Measurements from ENCODE around the gene BCL2L15. TPM values are rescaled to one million over a fixed set of nuclear protein-coding genes. Genes with fewer than 3 reads are reported as not detected.
A peak's percentile ranks its signal among the peaks of the same experiment; 100 is the strongest.

The BCL2L15 gene
- total and polyA plus RNA-seq, 11 donors, result 0.01 to 0.61 (median 0.14) TPM; not detected in 5

DNA sequence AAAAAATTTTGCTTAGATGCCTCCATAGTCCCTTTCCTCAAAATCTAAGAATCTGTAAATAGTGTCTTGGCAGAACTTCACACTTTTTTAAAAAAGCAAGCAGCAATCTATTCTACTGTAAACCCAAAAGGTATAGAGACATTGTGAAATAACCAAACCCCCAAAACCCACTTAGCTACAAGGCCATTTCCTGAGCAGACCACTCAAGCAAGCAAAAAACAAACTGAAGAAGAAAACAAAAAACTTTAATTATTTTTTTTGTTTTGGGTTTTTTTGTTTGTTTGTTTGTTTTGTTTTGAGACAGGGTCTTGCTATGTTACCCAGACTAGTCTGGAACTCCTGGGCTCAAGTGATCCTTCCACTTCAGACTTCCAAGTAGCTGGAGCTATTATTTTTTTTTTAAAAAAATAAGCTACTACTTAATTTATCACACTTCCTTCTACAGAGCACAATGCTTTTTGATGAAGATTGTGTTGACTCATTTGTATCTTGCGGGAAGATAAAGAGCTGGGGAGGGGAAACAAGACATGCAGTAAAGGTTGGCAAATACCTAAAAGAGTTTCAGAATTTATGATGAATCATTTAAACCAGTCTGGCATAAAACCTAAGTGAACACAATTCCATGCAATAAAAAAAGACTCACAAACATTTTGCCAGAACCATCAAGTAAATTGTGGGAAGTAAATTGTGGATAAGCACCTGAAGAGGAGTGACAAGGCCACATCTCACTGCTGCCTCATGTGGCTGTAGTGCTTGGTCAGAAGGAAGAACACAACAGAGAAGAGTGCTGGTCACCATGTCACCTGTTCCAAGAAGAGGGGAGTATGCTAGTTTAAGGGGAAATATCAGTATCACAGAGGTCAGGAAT lies 13.1 kb downstream of the BCL2L15 start:
- peak overlapping the region in 1 of 12 donors; percentile 91 for H3K27ac ChIP-seq
- WGBS, 4 donors, result 73 to 81% (median 78%) methylated on average over 1 of the region's 1 CpG
- H3K27me3 ChIP-seq, result no peaks in the 10 kb centered on the region
- DNase-seq (no peak), ATAC-seq (no peak)
- no peaks in the 10 kb centered on the region for H3K9me3 ChIP-seq
- peaks cover 0 to 35% (median 0%) of the 10 kb centered on the region in 12 donors for H3K4me1 ChIP-seq
- TF ChIP-seq POLR2A (IDR thresholded peaks at IDR 0.05), result no peak
- TF ChIP-seq, protein P1, sequence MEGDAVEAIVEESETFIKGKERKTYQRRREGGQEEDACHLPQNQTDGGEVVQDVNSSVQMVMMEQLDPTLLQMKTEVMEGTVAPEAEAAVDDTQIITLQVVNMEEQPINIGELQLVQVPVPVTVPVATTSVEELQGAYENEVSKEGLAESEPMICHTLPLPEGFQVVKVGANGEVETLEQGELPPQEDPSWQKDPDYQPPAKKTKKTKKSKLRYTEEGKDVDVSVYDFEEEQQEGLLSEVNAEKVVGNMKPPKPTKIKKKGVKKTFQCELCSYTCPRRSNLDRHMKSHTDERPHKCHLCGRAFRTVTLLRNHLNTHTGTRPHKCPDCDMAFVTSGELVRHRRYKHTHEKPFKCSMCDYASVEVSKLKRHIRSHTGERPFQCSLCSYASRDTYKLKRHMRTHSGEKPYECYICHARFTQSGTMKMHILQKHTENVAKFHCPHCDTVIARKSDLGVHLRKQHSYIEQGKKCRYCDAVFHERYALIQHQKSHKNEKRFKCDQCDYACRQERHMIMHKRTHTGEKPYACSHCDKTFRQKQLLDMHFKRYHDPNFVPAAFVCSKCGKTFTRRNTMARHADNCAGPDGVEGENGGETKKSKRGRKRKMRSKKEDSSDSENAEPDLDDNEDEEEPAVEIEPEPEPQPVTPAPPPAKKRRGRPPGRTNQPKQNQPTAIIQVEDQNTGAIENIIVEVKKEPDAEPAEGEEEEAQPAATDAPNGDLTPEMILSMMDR (IDR thresholded peaks at IDR 0.05), result no peak
- no peaks in the 10 kb centered on the region for H3K36me3 ChIP-seq
- intact Hi-C loops (cut with DNase I), result no loop called here
- H3K4me3 ChIP-seq, result no peak overlapping the region

DNA sequence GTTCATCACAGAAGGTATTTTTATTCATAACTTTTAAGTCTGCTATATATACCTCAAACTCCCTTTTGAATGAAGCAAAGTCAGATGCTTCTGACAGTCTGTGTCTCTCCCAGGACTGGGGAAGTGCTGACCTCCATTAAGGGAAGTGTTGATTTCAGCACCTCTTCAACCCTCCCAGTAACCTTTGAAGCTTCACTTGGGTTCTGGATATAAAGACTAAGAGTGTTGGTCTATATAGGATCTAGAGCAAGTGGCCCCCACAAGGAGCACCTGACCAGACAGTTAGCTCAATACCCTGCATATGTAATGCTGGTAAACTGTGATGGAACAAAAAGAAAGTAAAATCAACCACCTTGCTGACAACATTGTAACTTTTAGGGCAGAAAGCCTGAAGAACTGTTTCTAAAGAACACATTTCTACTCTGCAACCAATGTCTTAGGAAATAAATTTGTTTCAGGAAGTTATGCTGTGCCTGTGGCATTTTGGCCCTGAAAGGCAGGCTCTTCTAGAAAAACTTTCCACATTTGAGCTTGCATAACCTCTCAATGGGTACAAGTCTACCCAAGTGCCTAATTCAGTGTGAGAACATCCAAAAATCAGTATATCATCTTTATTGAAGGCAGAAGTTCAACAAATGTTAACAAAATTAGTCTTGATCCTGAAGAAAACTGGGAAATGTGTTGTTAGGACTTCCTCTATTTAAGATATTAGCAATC lies 15.0 kb downstream of the BCL2L15 start:
- no peaks in the 10 kb centered on the region for H3K9me3 ChIP-seq
- TF ChIP-seq POLR2A (IDR thresholded peaks at IDR 0.05), result no peak
- TF ChIP-seq, protein P1 (IDR thresholded peaks at IDR 0.05), result no peak
- H3K4me1 ChIP-seq, result peaks cover 0 to 38% (median 0%) of the 10 kb centered on the region in 12 donors
- DNase-seq (no peak), ATAC-seq (peak in 3 of 4 donors; percentile 42 to 58 (median 53))
- intact Hi-C loops (cut with DNase I), result no loop called here
- H3K36me3 ChIP-seq, result no peaks in the 10 kb centered on the region
- peak overlapping the region in 4 of 12 donors; percentile 6 to 91 (median 44) for H3K27ac ChIP-seq
- H3K27me3 ChIP-seq, result no peaks in the 10 kb centered on the region
- peak overlapping the region in 1 of 12 donors; percentile 55 for H3K4me3 ChIP-seq

DNA sequence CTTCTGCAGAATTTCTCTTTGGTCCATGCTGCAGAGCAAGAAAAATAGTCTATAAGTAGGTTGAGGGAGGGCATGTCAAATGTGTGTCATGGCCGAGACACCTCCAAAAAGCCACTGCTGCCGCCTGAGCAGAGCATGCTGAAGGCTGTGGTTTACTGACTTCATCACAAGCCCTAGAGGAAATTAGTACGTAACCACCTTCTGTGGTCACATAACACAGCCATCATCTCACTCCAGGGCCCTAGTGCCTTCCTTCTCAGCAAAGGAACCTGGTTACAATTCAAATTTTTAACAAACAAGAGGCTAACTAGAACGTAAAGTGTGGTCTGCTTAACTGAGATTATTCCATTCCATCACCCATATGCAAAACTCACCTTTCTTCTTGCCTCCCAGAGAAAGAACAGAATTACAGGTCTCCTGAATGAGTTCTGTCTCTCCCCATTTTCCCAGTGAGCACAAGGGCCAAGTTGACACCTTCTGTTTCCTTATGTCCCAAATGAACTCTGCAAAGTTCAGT lies 15.7 kb downstream of the BCL2L15 start, which contains the start of gene PTPN22:
TSS of gene PTPN22 (minus strand) at position 116 of the 517 bp plus-strand sequence.
- H3K27ac ChIP-seq, result peak within 1 kb of the TSS in 4 of 12 donors; percentile 6 to 91 (median 44)
- ATAC-seq, result peak in 3 of 4 donors; percentile 70 to 86 (median 85)
- H3K4me3 ChIP-seq, result peak within 1 kb of the TSS in 4 of 12 donors; percentile 7 to 55 (median 14)
- peaks cover 0 to 38% (median 0%) of the 10 kb centered on the region in 12 donors for H3K4me1 ChIP-seq
- no peak for TF ChIP-seq POLR2A (IDR thresholded peaks at IDR 0.05)
- TF ChIP-seq, protein P1 (IDR thresholded peaks at IDR 0.05), result no peak
- H3K27me3 ChIP-seq, result no peaks in the 10 kb centered on the region
- intact Hi-C loops (cut with DNase I), result no loop called here
- H3K36me3 ChIP-seq, result no peaks in the 10 kb centered on the region
- DNase-seq, result peak in 3 of 5 donors; percentile 27 to 36 (median 30)
- 68 to 83% (median 78%) methylated on average over 4 of the region's 4 CpGs for WGBS, 4 donors
- no peaks in the 10 kb centered on the region for H3K9me3 ChIP-seq
